B cell (primary cell): ENCODE measurements around the gene C1QBP.
"Not testable (repeated sequence)": the region's sequence is repeated elsewhere in the genome, so short reads cannot be mapped to it uniquely, and the experiment has no call there.

Experiments used
- EZH2 ChIP-seq: IDR thresholded peaks from 2 replicates; pipeline ENCODE4 v1.6.1; 2012; ENCODE audit warnings: borderline replicate concordance, low read depth, mild to moderate bottlenecking, moderate library complexity, low read length; ENCODE audit not compliant: insufficient read depth, poor library complexity, severe bottlenecking
- TF ChIP-seq, protein P1 (sequence below): fragments of 200-600 bp; IDR thresholded peaks from one replicate; pipeline ENCODE4 v1.8.0; 2022; ENCODE audit warnings: antibody characterized with exemption, mild to moderate bottlenecking

DNA sequence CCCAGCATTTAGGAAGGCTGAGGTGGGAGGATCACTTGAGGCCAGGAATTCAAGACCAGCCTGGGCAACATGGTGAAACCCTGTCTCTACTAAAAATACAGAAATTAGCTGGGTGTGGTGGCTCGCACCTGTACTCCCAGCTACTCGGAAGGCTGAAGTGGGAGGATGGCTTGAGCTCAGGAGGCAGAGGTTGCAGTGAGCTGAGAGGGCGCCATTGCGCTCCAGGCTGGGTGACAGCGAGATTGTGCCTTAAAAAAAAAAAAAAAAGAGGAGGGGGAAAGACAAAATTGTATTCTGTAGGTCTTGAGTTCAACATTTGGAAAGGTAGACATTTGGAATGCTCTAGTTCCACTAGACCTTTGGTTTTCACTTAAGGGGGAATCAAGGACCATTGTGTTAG, 7.7 kb downstream of the C1QBP start:
- TF ChIP-seq EZH2, result not testable (repeated sequence)
- TF ChIP-seq, protein P1, sequence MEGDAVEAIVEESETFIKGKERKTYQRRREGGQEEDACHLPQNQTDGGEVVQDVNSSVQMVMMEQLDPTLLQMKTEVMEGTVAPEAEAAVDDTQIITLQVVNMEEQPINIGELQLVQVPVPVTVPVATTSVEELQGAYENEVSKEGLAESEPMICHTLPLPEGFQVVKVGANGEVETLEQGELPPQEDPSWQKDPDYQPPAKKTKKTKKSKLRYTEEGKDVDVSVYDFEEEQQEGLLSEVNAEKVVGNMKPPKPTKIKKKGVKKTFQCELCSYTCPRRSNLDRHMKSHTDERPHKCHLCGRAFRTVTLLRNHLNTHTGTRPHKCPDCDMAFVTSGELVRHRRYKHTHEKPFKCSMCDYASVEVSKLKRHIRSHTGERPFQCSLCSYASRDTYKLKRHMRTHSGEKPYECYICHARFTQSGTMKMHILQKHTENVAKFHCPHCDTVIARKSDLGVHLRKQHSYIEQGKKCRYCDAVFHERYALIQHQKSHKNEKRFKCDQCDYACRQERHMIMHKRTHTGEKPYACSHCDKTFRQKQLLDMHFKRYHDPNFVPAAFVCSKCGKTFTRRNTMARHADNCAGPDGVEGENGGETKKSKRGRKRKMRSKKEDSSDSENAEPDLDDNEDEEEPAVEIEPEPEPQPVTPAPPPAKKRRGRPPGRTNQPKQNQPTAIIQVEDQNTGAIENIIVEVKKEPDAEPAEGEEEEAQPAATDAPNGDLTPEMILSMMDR, result not testable (repeated sequence)
